KOPT-K1 (cell line): ENCODE results near the gene ZNF683.

Source experiments
- H3K27ac ChIP-seq: fragments of 200-600 bp; sonication (generic); 2 replicates; pipeline ENCODE4 v1.5.1; 2016; ENCODE audit warnings: antibody characterized with exemption, mild to moderate bottlenecking, low read depth, low read length; ENCODE audit not compliant: poor library complexity, severe bottlenecking
- H3K36me3 ChIP-seq: fragments of 200-600 bp; sonication (generic); 2 replicates; pipeline ENCODE4 v1.5.1; 2017; ENCODE audit warnings: antibody characterized with exemption, mild to moderate bottlenecking, low read length, moderate library complexity; ENCODE audit not compliant: insufficient read depth
- H3K9me3 ChIP-seq: fragments of 200-600 bp; sonication (generic); 2 replicates; pipeline ENCODE4 v1.5.1; 2017; ENCODE audit warnings: antibody characterized with exemption, low read length, mild to moderate bottlenecking; ENCODE audit not compliant: insufficient read depth, poor library complexity, severe bottlenecking

Gene ZNF683

DNA sequence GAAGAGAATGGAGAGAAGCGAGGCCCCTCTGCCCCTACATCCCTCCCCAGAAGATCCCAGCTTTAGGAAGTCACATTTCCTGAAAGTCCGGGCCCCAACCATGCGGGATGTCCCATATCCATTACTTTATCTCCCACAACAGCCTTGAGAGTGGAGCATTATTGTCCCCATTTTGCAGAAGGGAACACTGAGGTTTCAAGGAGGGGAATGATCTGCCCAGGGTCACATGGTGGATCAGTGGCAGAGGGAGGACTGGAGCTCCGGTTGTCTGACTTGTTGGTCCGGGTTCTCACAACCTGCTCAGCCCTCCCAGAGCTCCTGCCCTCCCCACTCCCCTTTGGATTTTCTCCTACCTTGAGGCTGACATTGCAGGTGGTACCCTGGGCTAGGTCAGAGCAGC lies 16.4 kb downstream of the ZNF683 start:
- Histone ChIP-seq H3K9me3 (no peaks in the 10 kb centered on the region), H3K36me3 (no peaks in the 10 kb centered on the region), H3K27ac (no peak overlapping the region)

- Histone ChIP-seq H3K36me3 (no peaks in the 10 kb centered on the region), H3K27ac (no peak overlapping the region), H3K9me3 (no peaks in the 10 kb centered on the region)
Observed at GRCh38 chr1:26354972-26355371, 17.6 kb downstream of the ZNF683 start.

DNA sequence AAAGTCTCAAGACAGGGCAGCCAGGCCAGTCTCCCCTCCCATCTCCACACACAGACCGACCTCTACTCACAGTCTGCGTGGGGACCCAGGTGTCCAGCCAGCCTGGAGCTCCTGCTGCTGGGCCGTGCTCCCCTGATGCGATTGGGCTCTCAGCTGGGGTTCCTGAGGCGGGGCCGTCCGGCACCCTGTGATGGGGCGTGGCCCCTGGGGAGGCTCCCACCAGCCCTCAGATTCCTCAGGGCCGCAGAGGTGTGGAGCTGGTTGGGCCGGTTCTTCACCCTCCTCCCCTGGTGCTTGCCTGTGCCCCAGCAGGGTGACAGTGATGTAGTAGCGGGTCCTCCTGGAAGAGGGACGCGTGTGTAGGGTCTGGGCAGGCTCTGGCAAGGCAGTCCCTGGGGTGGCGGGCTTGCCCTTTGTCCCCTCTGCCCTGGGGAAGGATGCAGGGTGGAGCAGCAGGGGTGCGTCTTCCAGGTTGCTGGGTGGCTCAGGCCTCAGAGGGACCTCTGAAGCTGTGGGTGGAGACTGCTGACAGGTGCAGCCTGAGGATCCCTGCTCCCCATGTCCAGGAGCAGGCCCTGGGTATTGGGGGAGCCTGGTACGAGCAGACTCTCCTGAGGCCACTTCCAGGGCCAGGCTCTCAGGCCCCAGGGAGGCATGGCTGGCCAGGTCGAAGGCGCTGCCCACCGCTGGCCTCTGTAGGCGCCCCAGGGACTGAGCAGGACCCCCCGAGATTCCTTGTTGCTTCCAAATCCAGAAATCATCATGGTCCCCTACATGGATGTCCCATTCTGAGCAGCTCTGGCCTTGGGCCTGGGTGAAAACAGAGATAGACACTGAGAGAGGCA lies 18.4 kb downstream of the ZNF683 start, which contains the start of gene CRYBG2:
Gene CRYBG2 (minus strand): TSS at position 155 of the 845 bp plus-strand sequence. CDS start 7,473 bp downstream, outside the sequence.
- H3K27ac ChIP-seq: no peak within 1 kb of the TSS
- no peaks in the 10 kb centered on the region for H3K36me3 ChIP-seq
- no peaks in the 10 kb centered on the region for H3K9me3 ChIP-seq

DNA sequence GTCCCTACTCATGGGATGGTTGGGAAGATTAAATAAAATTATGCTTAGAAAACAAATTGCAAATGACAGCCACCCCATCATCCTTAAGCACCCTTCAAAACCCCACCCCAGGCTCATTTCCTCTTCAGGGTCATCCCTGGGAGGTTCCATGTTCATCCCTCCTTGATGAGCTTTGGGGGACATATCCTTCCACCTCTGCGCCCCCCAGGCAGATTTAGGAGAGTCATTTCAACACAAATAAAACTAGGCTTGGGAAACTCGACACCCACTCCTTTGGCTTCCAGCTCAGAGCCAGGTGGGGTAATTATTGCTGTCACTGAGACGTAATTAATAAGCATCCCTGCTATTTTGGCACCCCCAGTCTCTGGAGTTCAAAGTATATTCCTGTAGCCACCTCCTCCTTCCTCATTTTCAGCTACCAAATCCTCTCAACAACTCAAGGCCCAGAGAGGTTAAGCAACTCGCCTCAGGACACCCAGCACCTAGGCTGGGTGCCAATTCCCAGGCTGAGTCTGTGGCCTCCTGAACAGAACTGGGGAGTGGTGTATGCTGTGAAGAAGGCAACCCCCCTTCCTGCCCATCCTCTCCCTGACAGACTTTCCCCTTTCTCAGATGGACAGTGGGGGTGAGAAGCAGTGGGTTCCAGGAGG lies 19.2 kb downstream of the ZNF683 start:
- Histone ChIP-seq H3K36me3 (no peaks in the 10 kb centered on the region), H3K9me3 (no peaks in the 10 kb centered on the region), H3K27ac (no peak overlapping the region)

DNA sequence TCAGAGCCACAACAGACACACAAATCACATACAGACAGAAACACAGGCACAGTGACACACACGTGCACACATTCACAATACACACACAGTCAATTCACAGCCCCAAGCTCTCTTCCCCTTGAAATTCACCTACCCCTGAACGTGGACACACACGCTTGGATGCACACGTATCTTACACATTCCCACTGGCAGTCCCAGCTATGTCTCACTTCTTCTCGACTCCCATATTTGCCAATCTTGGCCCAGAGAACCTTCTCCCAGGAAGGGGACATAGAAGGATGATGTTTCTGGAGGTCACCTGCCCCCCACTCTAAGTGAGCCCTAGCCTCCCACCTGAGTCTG lies 20.2 kb downstream of the ZNF683 start:
- Histone ChIP-seq H3K36me3 (no peaks in the 10 kb centered on the region), H3K9me3 (no peaks in the 10 kb centered on the region), H3K27ac (no peak overlapping the region)

GRCh38 chr1:26351590-26352337 lies 20.8 kb downstream of the ZNF683 start:
- no peaks in the 10 kb centered on the region for H3K36me3 ChIP-seq
- no peaks in the 10 kb centered on the region for H3K9me3 ChIP-seq
- H3K27ac ChIP-seq: no peak overlapping the region

GRCh38 chr1:26350701-26351589 lies 21.6 kb downstream of the ZNF683 start:
- Histone ChIP-seq H3K9me3 (no peaks in the 10 kb centered on the region), H3K27ac (no peak overlapping the region), H3K36me3 (no peaks in the 10 kb centered on the region)

DNA sequence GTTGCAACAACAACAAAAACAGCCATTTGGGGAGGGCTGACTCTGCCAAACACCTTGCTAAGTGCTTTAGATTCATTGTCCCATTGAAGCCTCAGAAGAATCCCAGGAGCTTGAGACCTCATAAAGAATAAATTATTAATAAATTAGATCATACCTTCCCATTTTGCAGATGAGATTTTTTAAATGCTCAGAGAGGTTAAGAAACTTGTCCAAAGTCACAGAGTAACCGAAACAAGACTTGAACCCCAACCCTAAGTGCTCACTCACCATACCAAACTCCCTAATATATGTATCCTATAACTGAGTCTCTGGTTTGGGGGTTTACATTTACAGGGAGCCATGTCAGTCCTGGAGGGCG lies 22.2 kb downstream of the ZNF683 start:
- H3K27ac ChIP-seq: no peak overlapping the region
- H3K9me3 ChIP-seq: no peaks in the 10 kb centered on the region
- H3K36me3 ChIP-seq: no peaks in the 10 kb centered on the region

DNA sequence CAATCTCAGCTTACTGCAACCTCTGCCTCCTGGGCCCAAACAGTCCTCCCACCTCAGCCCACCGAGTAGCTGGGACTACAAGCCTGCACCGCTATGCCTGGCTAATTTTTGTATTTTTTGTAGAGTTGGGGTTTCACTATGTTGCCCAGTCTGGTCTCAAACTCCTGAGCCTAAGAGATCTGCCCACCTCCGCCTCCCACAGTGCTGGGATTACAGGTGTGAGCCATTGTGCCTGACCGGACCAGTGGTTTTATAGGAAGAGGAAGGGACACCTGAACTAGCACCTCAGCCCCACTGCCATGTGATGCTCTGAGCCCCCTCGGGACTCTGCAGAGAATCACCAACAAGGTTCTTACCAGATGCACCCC lies 22.7 kb downstream of the ZNF683 start:
- Histone ChIP-seq H3K27ac (no peak overlapping the region), H3K9me3 (no peaks in the 10 kb centered on the region)

GRCh38 chr1:26349188-26349876 lies 23.2 kb downstream of the ZNF683 start:
- no peaks in the 10 kb centered on the region for H3K36me3 ChIP-seq
- no peak overlapping the region for H3K27ac ChIP-seq
- no peaks in the 10 kb centered on the region for H3K9me3 ChIP-seq

More for the DNA sequence above, 22.7 kb downstream of the ZNF683 start:
- no peaks in the 10 kb centered on the region for H3K36me3 ChIP-seq

- Histone ChIP-seq H3K9me3 (no peaks in the 10 kb centered on the region), H3K27ac (no peak overlapping the region), H3K36me3 (no peaks in the 10 kb centered on the region)
Observed at GRCh38 chr1:26346274-26347033, 26.1 kb downstream of the ZNF683 start.

DNA sequence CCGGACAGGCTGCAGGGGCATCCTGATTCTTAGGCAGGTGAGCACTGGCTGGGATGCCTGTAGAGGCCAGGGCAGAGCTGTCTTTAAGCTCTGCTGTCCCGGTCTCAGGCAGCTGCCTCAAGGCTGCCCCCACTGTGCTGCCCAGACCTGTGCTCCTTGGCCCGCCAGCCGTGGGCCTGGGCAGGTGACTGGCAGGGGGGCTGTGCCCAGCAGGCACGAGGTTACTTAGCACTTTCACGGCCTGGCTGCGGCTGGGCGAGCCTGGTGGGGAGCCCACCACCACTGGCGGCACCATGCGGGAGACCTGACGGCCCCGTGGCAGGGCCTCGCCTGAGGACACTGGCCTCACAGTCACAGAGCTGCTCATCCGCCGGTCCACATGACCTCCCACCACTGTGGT lies 26.8 kb downstream of the ZNF683 start:
- no peaks in the 10 kb centered on the region for H3K36me3 ChIP-seq
- no peaks in the 10 kb centered on the region for H3K9me3 ChIP-seq
- H3K27ac ChIP-seq: no peak overlapping the region

DNA sequence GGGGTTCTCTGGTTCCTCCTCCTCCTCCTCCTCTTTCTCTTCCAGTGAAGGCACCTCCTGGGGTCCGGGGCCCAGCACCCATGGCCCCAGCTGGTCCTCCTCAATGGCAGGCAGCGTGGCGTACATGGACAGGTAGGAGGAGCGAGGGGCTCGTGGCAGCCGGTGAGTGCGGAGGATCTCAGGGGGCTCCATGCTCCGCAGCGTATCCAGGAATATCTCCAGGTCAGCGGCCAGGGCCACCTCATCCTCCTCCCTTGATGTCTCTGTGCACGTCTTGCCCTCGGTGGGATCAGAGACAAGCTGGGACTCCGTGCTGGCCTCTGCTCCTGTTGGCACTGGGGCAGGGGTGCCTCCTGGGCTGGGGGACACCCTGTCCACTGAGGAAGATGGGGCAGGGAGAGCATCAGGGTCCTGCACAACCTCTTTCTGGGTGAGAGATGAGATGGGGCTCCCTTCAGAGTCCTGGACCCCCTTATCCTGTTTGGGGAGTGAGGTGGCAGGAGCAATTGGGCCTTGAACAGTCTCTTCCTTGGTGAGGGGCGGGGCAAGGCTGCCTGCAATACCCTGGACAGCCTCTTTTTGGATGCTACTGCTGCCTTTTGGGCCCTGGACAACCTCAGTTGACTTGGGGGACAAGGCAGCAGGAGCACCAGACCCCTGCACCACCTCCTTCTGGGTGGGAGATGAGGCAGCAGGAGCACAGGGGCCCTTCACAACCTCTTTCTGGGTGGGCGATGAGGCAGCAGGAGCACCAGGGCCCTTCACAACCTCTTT lies 28.2 kb downstream of the ZNF683 start:
- Histone ChIP-seq H3K27ac (no peak overlapping the region), H3K36me3 (no peaks in the 10 kb centered on the region), H3K9me3 (no peaks in the 10 kb centered on the region)
